Skeletal muscle satellite cell (primary cell): ENCODE measurements around the gene FOXE3.

Experiments
- H3K27me3 ChIP-seq: 2 replicates; pipeline ENCODE4 v1.7.0; 2013; ENCODE audit warnings: low read length; ENCODE audit not compliant: control insufficient read depth, insufficient read depth
- H3K36me3 ChIP-seq: 2 replicates; pipeline ENCODE4 v1.7.0; 2013; ENCODE audit warnings: mild to moderate bottlenecking, control low read depth, low read length; ENCODE audit not compliant: insufficient read depth
- H3K4me1 ChIP-seq: 2 replicates; pipeline ENCODE4 v1.7.0; 2013; ENCODE audit warnings: low read length; ENCODE audit not compliant: control insufficient read depth, insufficient read depth
- H3K4me2 ChIP-seq: 2 replicates; pipeline ENCODE4 v1.7.0; 2013; ENCODE audit warnings: mild to moderate bottlenecking, low read length
- H3K4me3 ChIP-seq: 2 replicates; pipeline ENCODE4 v1.7.0; 2013; ENCODE audit warnings: low read length
- H3K9ac ChIP-seq: 2 replicates; pipeline ENCODE4 v1.7.0; 2013; ENCODE audit warnings: mild to moderate bottlenecking, low read depth, low read length, moderate library complexity
- H3K9me3 ChIP-seq: replicated peaks from 2 replicates; pipeline ENCODE4 v1.7.0; 2013; ENCODE audit warnings: mild to moderate bottlenecking, control low read depth, low read length

Gene FOXE3

GRCh38 chr1:47406966-47407365 lies 9.1 kb upstream of the FOXE3 start:
- Histone ChIP-seq H3K4me2 (no peak overlapping the region), H3K4me3 (no peak overlapping the region), H3K9me3 (no peaks in the 10 kb centered on the region), H3K36me3 (no peaks in the 10 kb centered on the region), H3K27me3 (no peaks in the 10 kb centered on the region), H3K4me1 (peaks cover 50% of the 10 kb centered on the region), H3K9ac (no peak overlapping the region)

GRCh38 chr1:47407481-47407880 lies 8.6 kb upstream of the FOXE3 start:
- H3K4me1 ChIP-seq = peaks cover 50% of the 10 kb centered on the region
- H3K9ac ChIP-seq = no peak overlapping the region
- H3K4me3 ChIP-seq = no peak overlapping the region

GRCh38 chr1:47409311-47410067 lies 6.6 kb upstream of the FOXE3 start:
- Histone ChIP-seq H3K4me1 (peaks cover 50% of the 10 kb centered on the region), H3K4me3 (no peak overlapping the region), H3K4me2 (peak overlapping the region; percentile 62), H3K27me3 (no peaks in the 10 kb centered on the region), H3K9ac (peak overlapping the region; percentile 28), H3K36me3 (no peaks in the 10 kb centered on the region), H3K9me3 (no peaks in the 10 kb centered on the region)

More at GRCh38 chr1:47407481-47407880, 8.6 kb upstream of the FOXE3 start:
- Histone ChIP-seq H3K4me2 (no peak overlapping the region), H3K9me3 (no peaks in the 10 kb centered on the region), H3K36me3 (no peaks in the 10 kb centered on the region), H3K27me3 (no peaks in the 10 kb centered on the region)

GRCh38 chr1:47410068-47410455 lies 6.0 kb upstream of the FOXE3 start:
- Histone ChIP-seq H3K9ac (peak overlapping the region; percentile 28), H3K27me3 (peaks cover 3% of the 10 kb centered on the region), H3K36me3 (no peaks in the 10 kb centered on the region), H3K4me2 (peak overlapping the region; percentile 62), H3K4me1 (peaks cover 50% of the 10 kb centered on the region), H3K4me3 (no peak overlapping the region), H3K9me3 (no peaks in the 10 kb centered on the region)

- Histone ChIP-seq H3K27me3 (peaks cover 11% of the 10 kb centered on the region), H3K9me3 (no peaks in the 10 kb centered on the region), H3K4me1 (peaks cover 50% of the 10 kb centered on the region), H3K4me2 (no peak overlapping the region), H3K4me3 (no peak overlapping the region), H3K9ac (no peak overlapping the region), H3K36me3 (no peaks in the 10 kb centered on the region)
Observed at GRCh38 chr1:47411436-47411835, 4.6 kb upstream of the FOXE3 start.

GRCh38 chr1:47412437-47412836 lies 3.6 kb upstream of the FOXE3 start:
- Histone ChIP-seq H3K4me1 (peaks cover 42% of the 10 kb centered on the region), H3K9ac (no peak overlapping the region), H3K4me2 (no peak overlapping the region), H3K4me3 (no peak overlapping the region), H3K36me3 (no peaks in the 10 kb centered on the region), H3K9me3 (no peaks in the 10 kb centered on the region), H3K27me3 (peaks cover 19% of the 10 kb centered on the region)

GRCh38 chr1:47416319-47417169 lies 459 bp downstream of the FOXE3 start:
- H3K4me3 ChIP-seq = peak overlapping the region; percentile 67
- peaks cover 23% of the 10 kb centered on the region for H3K27me3 ChIP-seq
- peaks cover 3% of the 10 kb centered on the region for H3K4me1 ChIP-seq
- no peak overlapping the region for H3K9ac ChIP-seq
- no peaks in the 10 kb centered on the region for H3K9me3 ChIP-seq
- peak overlapping the region; percentile 87 for H3K4me2 ChIP-seq
- no peaks in the 10 kb centered on the region for H3K36me3 ChIP-seq

- Histone ChIP-seq H3K27me3 (peaks cover 23% of the 10 kb centered on the region), H3K4me3 (no peak overlapping the region), H3K9ac (no peak overlapping the region), H3K4me1 (no peaks in the 10 kb centered on the region), H3K4me2 (peak overlapping the region; percentile 87), H3K36me3 (no peaks in the 10 kb centered on the region), H3K9me3 (no peaks in the 10 kb centered on the region)
Observed at GRCh38 chr1:47417170-47418044, 1.3 kb downstream of the FOXE3 start.

GRCh38 chr1:47418122-47418521 lies 2.0 kb downstream of the FOXE3 start:
- Histone ChIP-seq H3K36me3 (no peaks in the 10 kb centered on the region), H3K4me2 (no peak overlapping the region), H3K9me3 (no peaks in the 10 kb centered on the region), H3K9ac (no peak overlapping the region), H3K27me3 (peaks cover 23% of the 10 kb centered on the region), H3K4me3 (no peak overlapping the region), H3K4me1 (no peaks in the 10 kb centered on the region)

- Histone ChIP-seq H3K4me3 (no peak overlapping the region), H3K9ac (no peak overlapping the region), H3K27me3 (peaks cover 23% of the 10 kb centered on the region), H3K36me3 (no peaks in the 10 kb centered on the region), H3K4me1 (no peaks in the 10 kb centered on the region), H3K9me3 (no peaks in the 10 kb centered on the region), H3K4me2 (no peak overlapping the region)
Observed at GRCh38 chr1:47418681-47419325, 2.7 kb downstream of the FOXE3 start.

- Histone ChIP-seq H3K4me1 (no peaks in the 10 kb centered on the region), H3K4me2 (no peak overlapping the region), H3K27me3 (peaks cover 17% of the 10 kb centered on the region), H3K9me3 (no peaks in the 10 kb centered on the region), H3K9ac (no peak overlapping the region), H3K36me3 (no peaks in the 10 kb centered on the region), H3K4me3 (no peak overlapping the region)
Observed at GRCh38 chr1:47420547-47420946, 4.5 kb downstream of the FOXE3 start.
